PC-9 (cell line): ENCODE results near the gene ING1. TPM values are rescaled to one million over a fixed set of nuclear protein-coding genes. Genes with fewer than 3 reads are reported as not detected.
A peak's percentile ranks its signal among the peaks of the same experiment; 100 is the strongest.

Source experiments
- BruUV-seq: library from RNA; stranded (reverse); fragments of 400-500 nt; replicated peaks from 2 replicates; lab custom pipeline; 2021; lab: Mats Ljungman, UMichigan
- CTCF ChIA-PET: fragments of 300-600 bp; sonication (Branson Sonifier 250); formaldehyde crosslinking; loops from one replicate; lab custom pipeline; 2022; ENCODE audit warnings: antibody characterized with exemption; lab: Charles Lee
- POLR2A ChIA-PET: fragments of 300-600 bp; sonication (Branson Sonifier 250); formaldehyde crosslinking; loops from one replicate; lab custom pipeline; 2022; ENCODE audit warnings: antibody characterized with exemption; ENCODE audit not compliant: unreplicated experiment; lab: Charles Lee
- DNase-seq, 2 experiments: peaks; one replicate each; pipeline versions ENCODE4 v3.0.0 to v3.0.0-alpha.2; 2015 to 2022; ENCODE audit warnings: mixed read lengths in 1 of 2
- H2AFZ ChIP-seq: fragments of 200-600 bp; sonication (generic); 2 replicates; pipeline ENCODE4 v1.8.1; 2017; ENCODE audit warnings: antibody characterized with exemption
- H3F3A ChIP-seq: fragments of 200-600 bp; sonication (generic); 2 replicates; pipeline ENCODE4 v1.8.1; 2017; ENCODE audit warnings: antibody characterized with exemption, mild to moderate bottlenecking, low read depth; ENCODE audit not compliant: insufficient read depth
- H3K27ac ChIP-seq: fragments of 200-600 bp; sonication (generic); 2 replicates; pipeline ENCODE4 v1.6.1; 2016; ENCODE audit warnings: mixed run types
- H3K27me3 ChIP-seq: fragments of 200-600 bp; sonication (generic); 2 replicates; pipeline ENCODE4 v1.6.1; 2016; ENCODE audit warnings: low read depth, mixed run types; ENCODE audit not compliant: insufficient read depth
- H3K36me3 ChIP-seq: fragments of 200-600 bp; sonication (generic); 2 replicates; pipeline ENCODE4 v1.6.1; 2016; ENCODE audit warnings: low read depth, mixed run types
- H3K4me1 ChIP-seq: fragments of 200-600 bp; sonication (generic); replicated peaks from 2 replicates; pipeline ENCODE4 v1.6.1; 2016; ENCODE audit warnings: mixed run types; ENCODE audit not compliant: insufficient read depth
- H3K4me2 ChIP-seq: fragments of 200-600 bp; sonication (generic); 2 replicates; pipeline ENCODE4 v1.6.1; 2017; ENCODE audit warnings: mixed run types
- H3K4me3 ChIP-seq: fragments of 200-600 bp; sonication (generic); 2 replicates; pipeline ENCODE4 v1.6.1; 2016; ENCODE audit warnings: mixed run types
- H3K79me2 ChIP-seq: fragments of 200-600 bp; sonication (generic); 2 replicates; pipeline ENCODE4 v1.6.1; 2017; ENCODE audit warnings: low read depth, mixed run types
- H3K9me2 ChIP-seq: fragments of 200-600 bp; sonication (generic); 2 replicates; pipeline ENCODE4 v1.8.1; 2017; ENCODE audit warnings: mild to moderate bottlenecking; ENCODE audit not compliant: insufficient read depth
- H3K9me3 ChIP-seq: fragments of 200-600 bp; sonication (generic); 2 replicates; pipeline ENCODE4 v1.8.1; 2016; ENCODE audit warnings: low read depth; ENCODE audit not compliant: insufficient read depth
- H4K20me1 ChIP-seq: fragments of 200-600 bp; sonication (generic); 2 replicates; pipeline ENCODE4 v1.8.1; 2017; ENCODE audit not compliant: insufficient read depth
- CTCF ChIP-seq: fragments of 200-600 bp; sonication (generic); conservative IDR thresholded peaks from 2 replicates; pipeline ENCODE4 v1.6.1; 2017; ENCODE audit warnings: mixed run types, antibody characterized with exemption, mild to moderate bottlenecking, moderate library complexity
- EZH2 ChIP-seq: fragments of 200-600 bp; sonication (generic); IDR thresholded peaks from 2 replicates; pipeline ENCODE4 v1.8.0; 2017; ENCODE audit warnings: antibody characterized with exemption, low read depth
- intact Hi-C: fragments of 100-400 bp; cut with micrococcal nuclease; formaldehyde crosslinking; loops from one replicate; pipeline ENCODE4 v1.10.0; 2022; ENCODE audit not compliant: unreplicated experiment
- total RNA-seq: library from RNA; stranded (reverse); gene quantifications from 2 replicates; pipeline ENCODE4 v1.2.3, GENCODE V29; 2021

The ING1 gene
- total RNA-seq, 1 experiment from 2014 or later: 21.2 TPM

- BruUV-seq: no TSS peak
- POLR2A ChIA-PET: interaction anchor here (0.6 kb wide), 1 partner anchor 23 kb away, joined by 3 read pairs; no protein-coding TSS in a partner anchor
- no peak for TF ChIP-seq EZH2
- no peak for TF ChIP-seq CTCF
- H2AFZ ChIP-seq: no peak overlapping the region
- peaks cover 8% of the 10 kb centered on the region for H3F3A ChIP-seq
- CTCF ChIA-PET: no interaction called here
- no peak overlapping the region for H3K4me2 ChIP-seq
- no peaks in the 10 kb centered on the region for H3K9me2 ChIP-seq
- peaks cover 4% of the 10 kb centered on the region; the same call in 1 of the 2 replicates for H4K20me1 ChIP-seq
- peaks cover 22% of the 10 kb centered on the region for H3K36me3 ChIP-seq
- no peak for DNase-seq
- H3K9me3 ChIP-seq: no peaks in the 10 kb centered on the region
- H3K27me3 ChIP-seq: no peaks in the 10 kb centered on the region
- H3K27ac ChIP-seq: no peak overlapping the region
- H3K79me2 ChIP-seq: no peaks in the 10 kb centered on the region
- no peak overlapping the region for H3K4me3 ChIP-seq
- intact Hi-C loops: no loop called here
- no peaks in the 10 kb centered on the region for H3K4me1 ChIP-seq
Measured at GRCh38 chr13:110681868-110682550, 31.5 kb upstream of the ING1 start.

GRCh38 chr13:110682746-110683145 is 30.8 kb upstream of the ING1 start:
- H3K27me3 ChIP-seq: no peaks in the 10 kb centered on the region
- intact Hi-C loops: no loop called here
- DNase-seq: no peak
- no peak overlapping the region for H2AFZ ChIP-seq
- H3K27ac ChIP-seq: no peak overlapping the region
- POLR2A ChIA-PET: no interaction called here
- TF ChIP-seq CTCF (no peak), EZH2 (no peak)
- no peaks in the 10 kb centered on the region for H3K9me2 ChIP-seq
- no peaks in the 10 kb centered on the region for H3K4me1 ChIP-seq
- CTCF ChIA-PET: no interaction called here
- no TSS peak for BruUV-seq
- H3K4me3 ChIP-seq: no peak overlapping the region
- no peaks in the 10 kb centered on the region for H3K79me2 ChIP-seq
- H3K9me3 ChIP-seq: no peaks in the 10 kb centered on the region
- H3K4me2 ChIP-seq: no peak overlapping the region
- peaks cover 8% of the 10 kb centered on the region for H3F3A ChIP-seq
- peaks cover 25% of the 10 kb centered on the region for H3K36me3 ChIP-seq
- peaks cover 4% of the 10 kb centered on the region; the same call in 1 of the 2 replicates for H4K20me1 ChIP-seq

DNA sequence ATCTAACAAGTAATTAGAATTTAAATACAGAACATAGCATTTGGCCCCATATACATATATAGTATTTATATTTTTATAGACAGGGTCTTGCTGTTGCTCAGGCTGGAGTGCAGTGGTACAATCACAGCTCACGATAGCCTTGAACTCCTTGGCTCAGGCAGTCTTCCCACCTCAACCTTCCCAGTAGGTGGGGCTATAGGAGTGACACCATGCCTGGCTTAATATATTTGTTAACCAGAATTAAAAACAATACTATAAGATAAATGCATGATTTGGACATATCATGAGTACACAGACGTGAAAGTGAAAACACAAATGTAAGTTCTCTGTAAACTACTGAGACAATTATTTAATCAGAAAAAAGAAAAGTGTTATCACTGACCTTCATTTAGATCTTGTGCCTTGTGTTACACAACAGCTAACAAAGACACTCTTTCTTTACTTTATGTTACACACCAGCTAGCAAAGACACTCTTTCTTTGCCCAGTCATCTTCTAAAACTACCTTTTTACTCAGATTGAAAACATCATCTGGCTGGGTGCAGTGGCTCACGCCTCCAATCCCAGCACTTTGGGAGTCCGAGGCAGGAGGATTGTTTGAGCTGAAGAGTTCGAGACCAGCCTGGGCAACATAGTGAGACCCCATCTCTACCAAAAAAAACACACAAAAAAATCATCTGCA is 30.2 kb upstream of the ING1 start:
- no peak overlapping the region for H3K27ac ChIP-seq
- H3K4me3 ChIP-seq: no peak overlapping the region
- no peaks in the 10 kb centered on the region for H3K79me2 ChIP-seq
- no peaks in the 10 kb centered on the region for H3K27me3 ChIP-seq
- no peak for DNase-seq
- no peak overlapping the region for H2AFZ ChIP-seq
- no peaks in the 10 kb centered on the region for H3K4me1 ChIP-seq
- H3K4me2 ChIP-seq: no peak overlapping the region
- no TSS peak for BruUV-seq
- peaks cover 8% of the 10 kb centered on the region for H3F3A ChIP-seq
- POLR2A ChIA-PET: no interaction called here
- H3K9me2 ChIP-seq: no peaks in the 10 kb centered on the region
- H3K9me3 ChIP-seq: no peaks in the 10 kb centered on the region
- peak; percentile 53; the same call in 1 of the 2 replicates for TF ChIP-seq CTCF
- no peak for TF ChIP-seq EZH2
- intact Hi-C loops: no loop called here
- H4K20me1 ChIP-seq: peaks cover 4% of the 10 kb centered on the region; the same call in 1 of the 2 replicates
- peaks cover 20% of the 10 kb centered on the region for H3K36me3 ChIP-seq
- CTCF ChIA-PET: no interaction called here
